K562 (cell line): Measurements from ENCODE around the gene VANGL1. TPM values are rescaled to one million over a fixed set of nuclear protein-coding genes. Genes with fewer than 3 reads are reported as not detected.

Experiments
- BCOR ChIP-seq: fragments of 450-650 bp; IDR thresholded peaks from 2 replicates; pipeline ENCODE4 v1.6.1; 2016
- BHLHE40 ChIP-seq: IDR thresholded peaks from 2 replicates; pipeline ENCODE4 v1.6.1; 2011; ENCODE audit warnings: low read length, improper control_type of control experiment
- HDAC6 ChIP-seq: IDR thresholded peaks from 2 replicates; pipeline ENCODE4 v1.6.1; 2012; ENCODE audit warnings: low read depth, mild to moderate bottlenecking, control low read depth, inconsistent platforms, low read length, moderate library complexity
- HMGN3 ChIP-seq: IDR thresholded peaks from 2 replicates; pipeline ENCODE4 v1.6.1; 2011; ENCODE audit warnings: borderline replicate concordance, low read depth, mild to moderate bottlenecking, mixed read lengths, low read length; ENCODE audit not compliant: insufficient read length; ENCODE audit errors: extremely low read depth
- ID3 ChIP-seq, 2 experiments: fragments of 250-450 bp in 1 of 2; fragments of 450-650 bp in 1 of 2; sonication (Bioruptor Pico) in 1 of 2; IDR thresholded peaks; 2 replicates each; pipeline versions ENCODE4 v1.6.1 to v1.8.0; 2016 to 2021; ENCODE audit warnings: mild to moderate bottlenecking in 2 of 2, moderate library complexity in 2 of 2, missing compliant biosample characterization in 1 of 2, missing genetic modification characterization in 1 of 2
- KDM5B ChIP-seq: fragments of 200-600 bp; sonication (generic); IDR thresholded peaks from 2 replicates; pipeline ENCODE4 v1.6.1; 2012; ENCODE audit warnings: low read depth, mild to moderate bottlenecking, moderate library complexity, low read length, control low read depth, inconsistent platforms; ENCODE audit not compliant: insufficient replicate concordance
- NCOA6 ChIP-seq: fragments of 450-650 bp; IDR thresholded peaks from 2 replicates; pipeline ENCODE4 v1.6.1; 2017; ENCODE audit warnings: mild to moderate bottlenecking
- NFIC ChIP-seq: fragments of 450-650 bp; IDR thresholded peaks from 2 replicates; pipeline ENCODE4 v1.6.1; 2017; ENCODE audit warnings: mild to moderate bottlenecking, inconsistent platforms
- NFRKB ChIP-seq: fragments of 450-650 bp; IDR thresholded peaks from 2 replicates; pipeline ENCODE4 v1.6.1; 2016; ENCODE audit warnings: low read depth
- NONO ChIP-seq, 2 experiments: fragments of 200-400 bp in 1 of 2; fragments of 450-650 bp in 1 of 2; formaldehyde crosslinking in 1 of 2; IDR thresholded peaks; 2 replicates each; pipeline ENCODE4 v1.6.1; 2017; ENCODE audit warnings: low read depth in 2 of 2, mild to moderate bottlenecking in 2 of 2, moderate library complexity in 2 of 2, low read length in 1 of 2
- NR2C2 ChIP-seq, 2 experiments: fragments of 200-800 bp in 1 of 2; sonication (Bioruptor generic) in 1 of 2; sonication (generic) in 1 of 2; formaldehyde crosslinking in 1 of 2; IDR thresholded peaks; 2 replicates each; pipeline versions ENCODE4 v1.6.1 to v1.8.0; 2016 to 2022; ENCODE audit warnings: mild to moderate bottlenecking in 1 of 2, missing compliant biosample characterization in 1 of 2, missing genetic modification characterization in 1 of 2, missing genetic modification reagents in 1 of 2
- RAD21 ChIP-seq, 2 experiments: fragments of 250-450 bp in 1 of 2; fragments of 450-650 bp in 1 of 2; sonication (Bioruptor Pico) in 1 of 2; formaldehyde crosslinking in 1 of 2; IDR thresholded peaks in 1 of 2; conservative IDR thresholded peaks in 1 of 2; 2 replicates each; pipeline versions ENCODE4 v1.4.0 to v1.8.0; 2020 to 2022; ENCODE audit warnings: mild to moderate bottlenecking in 2 of 2, moderate library complexity in 1 of 2
- RBBP5 ChIP-seq: fragments of 200-600 bp; sonication (generic); IDR thresholded peaks from 2 replicates; pipeline ENCODE4 v1.6.1; 2012; ENCODE audit warnings: borderline replicate concordance, mild to moderate bottlenecking, low read length, control low read depth, inconsistent platforms; ENCODE audit not compliant: insufficient read depth, poor library complexity, severe bottlenecking
- RBFOX2 ChIP-seq: fragments of 200-400 bp; formaldehyde crosslinking; IDR thresholded peaks from 2 replicates; pipeline ENCODE4 v1.6.1; 2017; ENCODE audit warnings: low read depth, mild to moderate bottlenecking, low read length, moderate library complexity
- TAF15 ChIP-seq: fragments of 200-400 bp; formaldehyde crosslinking; IDR thresholded peaks from 2 replicates; pipeline ENCODE4 v1.6.1; 2017; ENCODE audit warnings: mild to moderate bottlenecking, low read depth, low read length, moderate library complexity
- polyA plus RNA-seq, 8 experiments: library from polyadenylated mRNA; depleted of rRNA in 4 of 8; stranded (reverse) in 5 of 8; unstranded in 3 of 8; fragments of >200 nt; fragmentation: Nextera tagmentation in 2 of 8; fragmentation: Illumina TruSeq in 1 of 8; extraction: Ambion mirVana in 2 of 8; extraction: Trizol in 1 of 8; gene quantifications; 2 replicates each; pipeline versions ENCODE4 v1.2.1 to v1.2.3, GENCODE V29; 2011 to 2014; ENCODE audit warnings: inconsistent platforms in 1 of 8, missing spikeins in 1 of 8
- total RNA-seq, 7 experiments: library from RNA; depleted of rRNA in 6 of 7; stranded (reverse); fragments of >200 nt in 6 of 7; fragmentation: Illumina TruSeq in 2 of 7; extraction: Trizol in 2 of 7; gene quantifications; 2 replicates each; pipeline versions ENCODE4 v1.2.1 to v1.2.3, GENCODE V29; 2011 to 2021; ENCODE audit warnings: low replicate concordance in 1 of 7

The VANGL1 gene
- total and polyA plus RNA-seq, 9 of the 15 experiments (the other 6 are each of a cell fraction or from before 2014, with no cell fraction given): 0.90 to 12.8 (median 9.6) TPM

DNA sequence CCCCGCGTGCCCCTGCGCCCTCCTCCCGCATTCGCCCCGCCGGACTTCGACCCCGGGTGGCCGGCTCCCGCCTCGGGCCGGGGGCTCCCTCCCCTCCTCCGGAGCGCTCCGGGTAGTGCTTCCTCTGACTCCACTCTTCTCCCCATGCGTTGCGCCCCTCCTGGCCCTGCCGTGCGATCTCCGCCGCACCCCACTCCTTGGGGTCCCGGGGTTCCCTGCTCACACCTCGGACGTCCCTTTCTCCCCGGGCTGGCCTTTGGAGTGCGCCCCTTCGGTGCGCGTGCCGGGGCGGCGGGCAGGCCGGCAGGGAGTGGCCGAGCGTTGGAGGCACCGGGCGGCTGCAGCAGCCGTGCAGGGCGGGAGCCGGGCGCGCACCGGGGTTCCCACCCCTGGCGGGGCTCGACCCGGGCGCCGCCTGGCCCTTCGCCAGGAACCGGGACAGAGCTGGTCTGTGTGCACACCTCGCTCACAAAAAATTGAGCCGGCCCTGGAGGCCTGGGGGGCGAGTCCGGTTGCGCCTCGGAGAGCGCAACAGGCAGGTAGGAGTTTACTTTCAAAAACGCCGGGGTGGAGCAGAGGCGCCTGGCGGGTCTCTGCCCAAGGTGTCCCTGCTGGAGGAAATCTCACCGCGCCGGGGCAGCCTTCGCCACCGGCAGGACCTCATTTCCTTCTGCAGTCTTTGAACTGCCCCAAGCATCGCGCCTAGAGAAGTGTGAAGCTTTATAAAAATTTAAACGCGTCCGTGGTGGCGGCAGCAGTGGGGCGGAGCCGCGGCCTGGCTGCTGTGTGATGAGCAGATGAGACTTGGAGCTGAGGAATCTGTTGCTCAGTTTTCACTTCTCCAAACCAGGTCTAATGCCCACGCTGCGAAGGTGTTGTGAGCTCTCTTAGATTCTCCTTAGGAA is 650 bp downstream of the VANGL1 start (continued):
- peak; percentile 72 for TF ChIP-seq KDM5B
- peak; percentile 88 for TF ChIP-seq NFIC
- peak; percentile 30 to 47; a peak in 2 of 4 replicates for TF ChIP-seq RAD21 (CRISPR knock-in tag; conservative IDR thresholded peaks at IDR 0.05 in 1 of 2, IDR thresholded peaks at IDR 0.05 in 1 of 2)
- TF ChIP-seq ID3 (CRISPR knock-in tag; IDR thresholded peaks at IDR 0.05): no peak
- peak; percentile 65; the same call in 1 of the 2 replicates for TF ChIP-seq ID3 (tag; IDR thresholded peaks at IDR 0.05)
- TF ChIP-seq RBFOX2: peak; percentile 70
- TF ChIP-seq HMGN3: peak; percentile 28
- TF ChIP-seq RBBP5: peak; percentile 82
- no peak for TF ChIP-seq TAF15
- TF ChIP-seq NR2C2 (CRISPR knock-in tag; IDR thresholded peaks at IDR 0.05): no peak
- peak; percentile 29; the same call in 1 of the 2 replicates for TF ChIP-seq NR2C2 (tag; IDR thresholded peaks at IDR 0.05)
- TF ChIP-seq BCOR: 0 out of 2 replicates have a peak, but pooled peaks have one; percentile 16
- peak; percentile 31; the same call in 1 of the 2 replicates for TF ChIP-seq HDAC6
- TF ChIP-seq NFRKB: peak; percentile 15; the same call in 1 of the 2 replicates
- TF ChIP-seq NCOA6: peak; percentile 48; the same call in 1 of the 2 replicates
- TF ChIP-seq BHLHE40: peak; percentile 36; the same call in 1 of the 2 replicates
- peak in 1 of 2 experiments; percentile 66; a peak in 1 of 4 replicates for TF ChIP-seq NONO (IDR thresholded peaks at IDR 0.05; ENCODE audit: low read depth in 2 of 2, low read length in 1 of 2)
